HEK293 (cell line): ENCODE data around the gene MARCHF10.

Experiments
- CTCF ChIP-seq: fragments of 450-650 bp; formaldehyde crosslinking; IDR thresholded peaks from 2 replicates; pipeline ENCODE4 v1.5.1; 2016; ENCODE audit warnings: missing biosample characterization, missing genetic modification characterization
- GLIS1 ChIP-seq: fragments of 450-650 bp; formaldehyde crosslinking; IDR thresholded peaks from 2 replicates; pipeline ENCODE4 v1.5.1; 2016; ENCODE audit warnings: missing biosample characterization, missing genetic modification characterization
- YY1 ChIP-seq: fragments of 450-650 bp; formaldehyde crosslinking; IDR thresholded peaks from 2 replicates; pipeline ENCODE4 v1.5.1; 2018; ENCODE audit warnings: missing biosample characterization, missing genetic modification characterization
- ZBTB26 ChIP-seq: fragments of 450-650 bp; formaldehyde crosslinking; optimal IDR thresholded peaks from 2 replicates; pipeline ENCODE3; 2016; ENCODE audit warnings: missing biosample characterization, mild to moderate bottlenecking, missing genetic modification characterization
- ZFP37 ChIP-seq: fragments of 450-650 bp; formaldehyde crosslinking; IDR thresholded peaks from 2 replicates; pipeline ENCODE4 v1.5.1; 2016; ENCODE audit warnings: missing biosample characterization, missing genetic modification characterization
- ZNF146 ChIP-seq: fragments of 450-650 bp; formaldehyde crosslinking; IDR thresholded peaks from 2 replicates; pipeline ENCODE4 v1.5.1; 2016; ENCODE audit warnings: missing biosample characterization, missing genetic modification characterization
- ZNF558 ChIP-seq: fragments of 450-650 bp; formaldehyde crosslinking; IDR thresholded peaks from 2 replicates; pipeline ENCODE4 v1.5.1; 2016; ENCODE audit warnings: missing biosample characterization, missing genetic modification characterization
- ZNF560 ChIP-seq: fragments of 450-650 bp; formaldehyde crosslinking; IDR thresholded peaks from 2 replicates; pipeline ENCODE4 v1.5.1; 2017; ENCODE audit warnings: missing biosample characterization, missing genetic modification characterization, borderline replicate concordance
- ZNF792 ChIP-seq: fragments of 450-650 bp; formaldehyde crosslinking; IDR thresholded peaks from 2 replicates; pipeline ENCODE4 v1.5.1; 2016; ENCODE audit warnings: missing biosample characterization, missing genetic modification characterization

GRCh38 chr17:62805234-62805633, 2.9 kb downstream of the MARCHF10 start:
- TF ChIP-seq ZNF792 (tag by site-specific recombination) (no peak), YY1 (tag by site-specific recombination) (no peak), ZNF146 (tag by site-specific recombination) (no peak), CTCF (no peak), GLIS1 (tag by site-specific recombination) (no peak), ZBTB26 (tag by site-specific recombination) (no peak), ZNF560 (tag by site-specific recombination) (no peak), ZFP37 (tag by site-specific recombination) (no peak), ZNF558 (no peak)
